B cell (primary cell): ENCODE results near the gene TCIRG1. TPM values are rescaled to one million over a fixed set of nuclear protein-coding genes. Genes with fewer than 3 reads are reported as not detected.

ENCODE experiments used
- ATAC-seq: fragments of 200-7000 bp; cut with Tn5 transposase; one replicate; pipeline ENCODE4 v1.10.0; 2021; ENCODE audit warnings: low read depth, mild to moderate bottlenecking, moderate number of reproducible peaks, moderate library complexity
- CTCF ChIA-PET: fragments of 350-600 bp; sonication (Branson Sonifier 250); formaldehyde crosslinking; loops from one replicate; lab custom pipeline; 2021; ENCODE audit warnings: antibody characterized with exemption, inconsistent platforms; lab: Charles Lee
- POLR2A ChIA-PET: fragments of 350-600 bp; sonication (Branson Sonifier 250); formaldehyde crosslinking; loops from one replicate; lab custom pipeline; 2021; ENCODE audit warnings: antibody characterized with exemption; lab: Charles Lee
- DNase-seq: peaks from one replicate; pipeline ENCODE4 v3.0.0; 2013
- H2AFZ ChIP-seq: 2 replicates; pipeline ENCODE4 v1.6.1; 2012; ENCODE audit warnings: mild to moderate bottlenecking, low read depth, low read length; ENCODE audit not compliant: insufficient read depth, poor library complexity, severe bottlenecking
- H3K27ac ChIP-seq, 2 donors: 1 replicate in 1 of 2; 2 replicates in 1 of 2; pipeline ENCODE4 v1.5.1; 2012 to 2013; ENCODE audit warnings: low read length in 2 of 2, mild to moderate bottlenecking in 2 of 2, moderate library complexity in 1 of 2
- H3K27me3 ChIP-seq, 4 experiments: fragments of 200-600 bp in 1 of 4; sonication (generic) in 1 of 4; replicated peaks in 1 of 4; 1 replicate in 2 of 4; 2 replicates in 2 of 4; pipeline versions ENCODE4 v1.6.1 to v1.7.0; 2013 to 2016; ENCODE audit warnings: low read length in 3 of 4, mild to moderate bottlenecking in 2 of 4, mixed read lengths in 1 of 4, moderate library complexity in 1 of 4; ENCODE audit not compliant: insufficient read depth in 4 of 4, control insufficient read depth in 3 of 4; ENCODE audit errors: control extremely low read depth in 1 of 4
- H3K36me3 ChIP-seq, 2 experiments: replicated peaks in 1 of 2; 1 replicate in 1 of 2; 2 replicates in 1 of 2; pipeline versions ENCODE4 v1.6.1 to v1.7.1; 2013; ENCODE audit warnings: low read length in 1 of 2; ENCODE audit not compliant: insufficient read depth in 2 of 2, control insufficient read depth in 1 of 2; ENCODE audit errors: control extremely low read depth in 1 of 2, extremely low read depth in 1 of 2
- H3K4me1 ChIP-seq, 2 donors: fragments of 200-600 bp in 1 of 2; sonication (generic) in 1 of 2; 1 replicate in 1 of 2; 2 replicates in 1 of 2; pipeline versions ENCODE4 v1.5.1 to v1.6.1; 2013 to 2017; ENCODE audit warnings: low read length in 2 of 2; ENCODE audit not compliant: control insufficient read depth in 2 of 2, insufficient read depth in 2 of 2
- H3K4me2 ChIP-seq: replicated peaks from 2 replicates; pipeline ENCODE3; 2012; ENCODE audit warnings: mild to moderate bottlenecking, low read depth, low read length; ENCODE audit not compliant: poor library complexity, severe bottlenecking
- H3K4me3 ChIP-seq, 5 experiments: fragments of 200-600 bp in 1 of 5; sonication (generic) in 1 of 5; 1 replicate in 3 of 5; 2 replicates in 2 of 5; pipeline versions ENCODE4 v1.5.1 to v1.7.0; 2011 to 2016; ENCODE audit warnings: low read length in 4 of 5, mild to moderate bottlenecking in 4 of 5, low read depth in 2 of 5, control low read depth in 1 of 5, moderate library complexity in 1 of 5; ENCODE audit not compliant: insufficient read depth in 1 of 5; ENCODE audit errors: control extremely low read depth in 1 of 5, extremely low read depth in 1 of 5
- H3K79me2 ChIP-seq: fragments of 200-600 bp; sonication (generic); one replicate; pipeline ENCODE4 v1.6.0; 2016; ENCODE audit warnings: low read length; ENCODE audit not compliant: control insufficient read depth, insufficient read depth
- H3K9ac ChIP-seq: fragments of 200-600 bp; sonication (generic); 2 replicates; pipeline ENCODE4 v1.6.1; 2017; ENCODE audit warnings: mild to moderate bottlenecking, low read length, moderate library complexity
- H3K9me3 ChIP-seq, 3 donors: one replicate each; pipeline versions ENCODE4 v1.6.1 to v1.7.1; 2013; ENCODE audit warnings: low read length in 2 of 3; ENCODE audit not compliant: control insufficient read depth in 2 of 3, insufficient read depth in 1 of 3; ENCODE audit errors: control extremely low read depth in 1 of 3
- H4K20me1 ChIP-seq: 2 replicates; pipeline ENCODE4 v1.6.0; 2012; ENCODE audit warnings: mild to moderate bottlenecking, low read length; ENCODE audit not compliant: insufficient read depth, control insufficient read depth, poor library complexity, severe bottlenecking
- H3K27ac Mint-ChIP-seq: one replicate; pipeline ENCODE4 v1.8.0; 2021; ENCODE audit warnings: mixed read lengths
- H3K27me3 Mint-ChIP-seq: one replicate; pipeline ENCODE4 v1.8.0; 2021; ENCODE audit warnings: mixed read lengths
- H3K4me1 Mint-ChIP-seq: one replicate; pipeline ENCODE4 v1.8.0; 2021; ENCODE audit warnings: mixed read lengths
- H3K4me3 Mint-ChIP-seq: one replicate; pipeline ENCODE4 v1.8.0; 2021; ENCODE audit warnings: mixed read lengths
- H3K9me3 Mint-ChIP-seq: one replicate; pipeline ENCODE4 v1.8.0; 2022; ENCODE audit warnings: mixed read lengths; ENCODE audit not compliant: insufficient read depth
- EZH2 ChIP-seq: IDR thresholded peaks from 2 replicates; pipeline ENCODE4 v1.6.1; 2012; ENCODE audit warnings: borderline replicate concordance, low read depth, mild to moderate bottlenecking, moderate library complexity, low read length; ENCODE audit not compliant: insufficient read depth, poor library complexity, severe bottlenecking
- WGBS: methylation state at CpG from one replicate; pipeline ENCODE4 v1.1.5; 2013; ENCODE audit warnings: missing lambda C conversion rate; ENCODE audit not compliant: insufficient coverage; 5-methylcytosine and 5-hydroxymethylcytosine counted together
- intact Hi-C: fragments of 100-400 bp; cut with micrococcal nuclease; formaldehyde crosslinking; loops from one replicate; pipeline ENCODE4 v1.10.0; 2022
- polyA plus RNA-seq: library from polyadenylated mRNA; depleted of rRNA; stranded (reverse); fragments of >200 nt; gene quantifications from 2 replicates; pipeline ENCODE4 v1.2.3, GENCODE V29; 2012
- total RNA-seq, 2 donors: library from RNA; stranded (reverse); fragments of 120-200 nt in 1 of 2; gene quantifications; 1 replicate in 1 of 2; 2 replicates in 1 of 2; pipeline versions ENCODE4 v1.2.3 to v1.2.4, GENCODE V29; 2013 to 2022
- TF ChIP-seq, protein P1 (sequence below): fragments of 200-600 bp; IDR thresholded peaks from one replicate; pipeline ENCODE4 v1.8.0; 2022; ENCODE audit warnings: antibody characterized with exemption, mild to moderate bottlenecking

The TCIRG1 gene
- total and polyA plus RNA-seq, 2 donors (not counting 1 experiment from before 2014, with no cell fraction given): 305 to 725 TPM

DNA sequence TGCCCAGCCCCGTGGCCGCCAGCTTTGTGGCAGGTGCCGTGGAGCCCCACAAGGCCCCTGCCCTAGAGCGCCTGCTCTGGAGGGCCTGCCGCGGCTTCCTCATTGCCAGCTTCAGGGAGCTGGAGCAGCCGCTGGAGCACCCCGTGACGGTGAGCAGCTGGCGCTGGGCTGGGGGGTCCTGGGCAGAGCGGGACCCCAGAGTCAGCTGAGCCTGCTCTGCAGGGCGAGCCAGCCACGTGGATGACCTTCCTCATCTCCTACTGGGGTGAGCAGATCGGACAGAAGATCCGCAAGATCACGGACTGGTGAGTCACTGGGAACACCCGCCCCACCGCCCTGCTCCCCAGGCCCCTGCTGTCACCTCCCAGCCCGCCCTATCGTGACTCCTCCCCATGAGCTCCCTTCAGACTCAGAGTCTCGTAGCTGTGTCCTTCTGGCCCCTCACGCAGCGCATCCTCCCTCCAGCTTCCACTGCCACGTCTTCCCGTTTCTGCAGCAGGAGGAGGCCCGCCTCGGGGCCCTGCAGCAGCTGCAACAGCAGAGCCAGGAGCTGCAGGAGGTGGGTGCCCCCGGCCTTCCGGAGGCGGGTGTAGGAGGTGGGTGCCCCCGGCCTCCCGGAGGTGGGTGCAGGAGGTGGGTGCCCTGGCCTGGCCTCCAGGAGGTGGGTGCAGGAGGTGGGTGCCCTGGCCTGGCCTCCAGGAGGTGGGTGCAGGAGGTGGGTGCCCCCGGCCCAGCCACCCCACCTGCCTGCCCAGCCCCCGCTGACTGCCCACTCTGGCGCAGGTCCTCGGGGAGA lies 4.7 kb downstream of the TCIRG1 start:
- ChIA-PET CTCF (no interaction called here), POLR2A (no interaction called here)
- Mint-ChIP-seq H3K4me3 (no peak overlapping the region), H3K4me1 (peaks cover 20% of the 10 kb centered on the region), H3K9me3 (no peaks in the 10 kb centered on the region), H3K27ac (no peak overlapping the region), H3K27me3 (no peaks in the 10 kb centered on the region)
- Histone ChIP-seq H4K20me1 (peaks cover 33% of the 10 kb centered on the region), H3K4me1 (peaks cover 18 to 31% of the 10 kb centered on the region in 2 donors), H3K36me3 (peaks cover 0 to 45% of the 10 kb centered on the region in 2 experiments), H3K9ac (no peak overlapping the region), H3K27me3 (no peaks in the 10 kb centered on the region), H3K4me3 (no peak overlapping the region), H2AFZ (no peak overlapping the region), H3K4me2 (no peak overlapping the region), H3K27ac (no peak overlapping the region), H3K79me2 (peaks cover 33% of the 10 kb centered on the region), H3K9me3 (no peaks in the 10 kb centered on the region)
- no peak for ATAC-seq
- TF ChIP-seq, protein P1, sequence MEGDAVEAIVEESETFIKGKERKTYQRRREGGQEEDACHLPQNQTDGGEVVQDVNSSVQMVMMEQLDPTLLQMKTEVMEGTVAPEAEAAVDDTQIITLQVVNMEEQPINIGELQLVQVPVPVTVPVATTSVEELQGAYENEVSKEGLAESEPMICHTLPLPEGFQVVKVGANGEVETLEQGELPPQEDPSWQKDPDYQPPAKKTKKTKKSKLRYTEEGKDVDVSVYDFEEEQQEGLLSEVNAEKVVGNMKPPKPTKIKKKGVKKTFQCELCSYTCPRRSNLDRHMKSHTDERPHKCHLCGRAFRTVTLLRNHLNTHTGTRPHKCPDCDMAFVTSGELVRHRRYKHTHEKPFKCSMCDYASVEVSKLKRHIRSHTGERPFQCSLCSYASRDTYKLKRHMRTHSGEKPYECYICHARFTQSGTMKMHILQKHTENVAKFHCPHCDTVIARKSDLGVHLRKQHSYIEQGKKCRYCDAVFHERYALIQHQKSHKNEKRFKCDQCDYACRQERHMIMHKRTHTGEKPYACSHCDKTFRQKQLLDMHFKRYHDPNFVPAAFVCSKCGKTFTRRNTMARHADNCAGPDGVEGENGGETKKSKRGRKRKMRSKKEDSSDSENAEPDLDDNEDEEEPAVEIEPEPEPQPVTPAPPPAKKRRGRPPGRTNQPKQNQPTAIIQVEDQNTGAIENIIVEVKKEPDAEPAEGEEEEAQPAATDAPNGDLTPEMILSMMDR: no peak
- TF ChIP-seq EZH2: no peak
- intact Hi-C loops: no loop called here
- 94% methylated on average over 31 of the region's 36 CpGs for WGBS
- no peak for DNase-seq

DNA sequence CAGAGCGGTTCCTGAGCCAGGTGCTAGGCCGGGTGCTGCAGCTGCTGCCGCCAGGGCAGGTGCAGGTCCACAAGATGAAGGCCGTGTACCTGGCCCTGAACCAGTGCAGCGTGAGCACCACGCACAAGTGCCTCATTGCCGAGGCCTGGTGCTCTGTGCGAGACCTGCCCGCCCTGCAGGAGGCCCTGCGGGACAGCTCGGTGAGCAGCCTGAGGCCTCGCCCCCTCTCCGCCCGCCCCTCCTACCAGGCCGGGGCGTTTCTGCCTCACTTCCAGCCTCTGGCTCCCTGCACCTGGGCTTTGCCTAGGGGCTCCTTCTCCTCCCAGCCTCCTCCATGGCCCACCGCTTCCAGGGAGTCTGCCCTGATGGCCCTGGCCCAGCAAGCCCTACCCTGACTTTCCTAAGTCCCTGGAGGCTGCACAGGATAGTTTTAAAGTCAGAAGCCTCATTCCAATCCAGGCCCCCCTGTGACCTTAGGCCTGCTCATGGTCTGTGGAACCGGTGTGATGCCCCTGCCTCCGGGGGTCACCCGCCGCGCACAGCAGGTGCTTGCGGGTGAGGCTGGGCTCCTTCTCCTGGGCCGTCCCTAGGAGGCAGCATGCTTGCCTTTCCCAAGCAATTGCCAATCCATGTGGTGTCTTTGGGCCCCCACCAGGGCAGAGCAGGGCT lies 5.5 kb downstream of the TCIRG1 start:
- Mint-ChIP-seq H3K9me3 (no peaks in the 10 kb centered on the region), H3K4me3 (no peak overlapping the region), H3K4me1 (peaks cover 19% of the 10 kb centered on the region), H3K27me3 (no peaks in the 10 kb centered on the region), H3K27ac (no peak overlapping the region)
- H3K4me2 ChIP-seq: no peak overlapping the region
- ChIA-PET POLR2A (no interaction called here), CTCF (no interaction called here)
- H3K4me3 ChIP-seq: no peak overlapping the region
- H2AFZ ChIP-seq: no peak overlapping the region
- no peaks in the 10 kb centered on the region for H3K27me3 ChIP-seq
- H3K4me1 ChIP-seq: peaks cover 18 to 25% of the 10 kb centered on the region in 2 donors
- H3K9me3 ChIP-seq: no peaks in the 10 kb centered on the region
- no peak overlapping the region for H3K27ac ChIP-seq
- DNase-seq (peak; percentile 10), ATAC-seq (no peak)
- no peak overlapping the region for H3K9ac ChIP-seq
- peaks cover 26% of the 10 kb centered on the region for H3K79me2 ChIP-seq
- H4K20me1 ChIP-seq: peaks cover 33% of the 10 kb centered on the region
- peaks cover 0 to 52% of the 10 kb centered on the region in 2 experiments for H3K36me3 ChIP-seq
- TF ChIP-seq, protein P1: no peak
- TF ChIP-seq EZH2: no peak
- 95% methylated on average over 22 of the region's 24 CpGs for WGBS
- intact Hi-C loops: no loop called here
